Mesodermal cell (in vitro differentiated cells): ENCODE results near the gene PLAC1.

Experiments
- H3K27ac ChIP-seq: 2 replicates; pipeline ENCODE4 v1.7.0; 2013; ENCODE audit warnings: mild to moderate bottlenecking, low read depth, low read length, moderate library complexity; ENCODE audit not compliant: severe bottlenecking
- H3K36me3 ChIP-seq: 2 replicates; pipeline ENCODE4 v1.7.1; 2013; ENCODE audit warnings: mild to moderate bottlenecking, low read length, moderate library complexity; ENCODE audit not compliant: control insufficient read depth, insufficient read depth
- H3K4me1 ChIP-seq: one replicate; pipeline ENCODE4 v1.7.1; 2013; ENCODE audit warnings: mild to moderate bottlenecking, low read length; ENCODE audit not compliant: insufficient read depth, control insufficient read depth, poor library complexity, severe bottlenecking
- H3K4me3 ChIP-seq: 2 replicates; pipeline ENCODE4 v1.7.0; 2013; ENCODE audit warnings: low read length, control low read depth, mild to moderate bottlenecking; ENCODE audit not compliant: insufficient read depth, poor library complexity, severe bottlenecking; ENCODE audit errors: extremely low read depth
- H3K9me3 ChIP-seq: 2 replicates; pipeline ENCODE4 v1.7.1; 2013; ENCODE audit warnings: mild to moderate bottlenecking, low read length, moderate library complexity; ENCODE audit not compliant: control insufficient read depth
- WGBS, 2 experiments: methylation state at CpG; one replicate each; pipeline ENCODE4 v1.1.5; 2013; ENCODE audit warnings: missing lambda C conversion rate in 2 of 2; ENCODE audit not compliant: insufficient coverage in 2 of 2; 5-methylcytosine and 5-hydroxymethylcytosine counted together

PLAC1 gene

DNA sequence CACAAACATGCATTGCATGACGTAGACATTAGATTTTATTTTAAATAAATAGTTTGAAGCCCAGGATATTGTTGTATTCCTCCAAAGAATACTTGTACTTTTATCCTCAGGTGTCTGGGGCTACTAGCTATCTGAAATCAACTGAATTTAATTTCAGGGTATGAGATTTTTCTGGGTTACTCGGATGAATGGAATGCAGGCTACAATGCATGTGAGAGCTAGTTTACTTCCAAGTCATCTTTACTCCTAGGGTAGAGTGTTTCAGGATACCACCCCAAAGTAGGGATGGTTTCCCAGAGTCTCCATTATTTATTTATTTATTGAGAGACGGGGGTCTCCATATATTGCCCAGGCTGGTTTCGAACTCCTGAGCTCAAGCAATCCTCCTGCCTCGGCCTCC lies 131.9 kb downstream of the PLAC1 start:
- Histone ChIP-seq H3K36me3 (no peaks in the 10 kb centered on the region), H3K9me3 (no peaks in the 10 kb centered on the region), H3K4me1 (peaks cover 4% of the 10 kb centered on the region), H3K4me3 (no peak overlapping the region), H3K27ac (no peak overlapping the region)
- WGBS, 2 experiments, result 90% methylated on average over 2 of the region's 5 CpGs; no CpG with 5 or more reads in 1 of the 2 experiments

DNA sequence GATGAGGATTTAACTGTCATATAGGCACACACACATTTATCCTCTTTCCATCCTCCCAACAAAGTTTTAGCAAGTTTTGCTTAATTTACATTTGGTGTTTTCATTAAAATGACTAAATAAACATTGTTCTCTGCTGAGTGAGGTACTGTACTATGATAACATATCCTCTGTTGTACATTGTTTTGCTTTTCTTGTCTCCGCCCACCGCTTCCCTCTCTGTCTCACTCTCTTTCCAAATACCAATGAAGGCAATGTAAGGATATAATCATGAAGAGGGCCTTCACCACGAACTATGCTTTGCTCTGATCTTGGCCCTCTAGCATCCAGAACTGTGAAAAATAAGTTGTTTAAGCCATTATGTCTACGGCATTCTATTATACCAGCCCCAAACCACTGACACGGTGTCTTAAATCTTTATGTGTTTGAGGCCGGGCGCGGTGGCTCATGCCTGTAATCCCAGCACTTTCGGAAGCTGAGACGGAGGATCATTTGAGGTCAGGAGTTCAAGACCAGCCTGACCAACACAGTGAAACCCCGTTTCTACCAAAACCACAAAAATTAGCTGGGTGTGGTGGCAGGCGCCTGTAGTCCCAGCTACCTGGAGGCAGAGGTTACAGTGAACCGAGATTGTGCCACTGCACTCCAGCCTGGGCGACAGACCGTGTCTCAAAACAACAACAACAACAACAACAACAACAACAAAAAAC lies 133.0 kb downstream of the PLAC1 start:
- 94 to 98% methylated on average over 7 to 8 of the region's 15 CpGs for WGBS, 2 experiments
- Histone ChIP-seq H3K4me3 (no peak overlapping the region), H3K4me1 (peaks cover 4% of the 10 kb centered on the region), H3K9me3 (no peaks in the 10 kb centered on the region), H3K36me3 (no peaks in the 10 kb centered on the region), H3K27ac (no peak overlapping the region)

DNA sequence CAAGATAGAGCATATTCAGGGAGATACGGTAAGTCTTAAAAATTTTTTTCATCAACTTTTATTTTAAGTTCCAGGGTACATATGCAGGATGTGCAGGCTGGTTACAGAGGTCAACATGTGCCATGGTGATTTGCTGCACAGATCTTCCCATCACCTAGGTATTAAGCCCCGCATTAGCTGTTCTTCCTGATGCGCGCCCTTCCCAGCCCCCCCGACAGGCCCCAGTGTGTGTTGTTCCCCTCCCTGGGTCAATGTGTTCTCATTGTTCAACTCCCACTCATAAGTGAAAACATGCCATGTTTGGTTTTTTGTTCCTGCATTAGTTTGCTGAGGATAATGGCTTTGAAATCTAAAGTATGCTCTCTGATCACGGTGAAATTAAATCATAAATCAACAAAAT lies 134.1 kb downstream of the PLAC1 start:
- WGBS, 2 experiments, result 100% methylated on average over 1 of the region's 6 CpGs; no CpG with 5 or more reads in 1 of the 2 experiments
- Histone ChIP-seq H3K4me1 (peaks cover 4% of the 10 kb centered on the region), H3K36me3 (no peaks in the 10 kb centered on the region), H3K9me3 (no peaks in the 10 kb centered on the region), H3K4me3 (no peak overlapping the region), H3K27ac (no peak overlapping the region)

DNA sequence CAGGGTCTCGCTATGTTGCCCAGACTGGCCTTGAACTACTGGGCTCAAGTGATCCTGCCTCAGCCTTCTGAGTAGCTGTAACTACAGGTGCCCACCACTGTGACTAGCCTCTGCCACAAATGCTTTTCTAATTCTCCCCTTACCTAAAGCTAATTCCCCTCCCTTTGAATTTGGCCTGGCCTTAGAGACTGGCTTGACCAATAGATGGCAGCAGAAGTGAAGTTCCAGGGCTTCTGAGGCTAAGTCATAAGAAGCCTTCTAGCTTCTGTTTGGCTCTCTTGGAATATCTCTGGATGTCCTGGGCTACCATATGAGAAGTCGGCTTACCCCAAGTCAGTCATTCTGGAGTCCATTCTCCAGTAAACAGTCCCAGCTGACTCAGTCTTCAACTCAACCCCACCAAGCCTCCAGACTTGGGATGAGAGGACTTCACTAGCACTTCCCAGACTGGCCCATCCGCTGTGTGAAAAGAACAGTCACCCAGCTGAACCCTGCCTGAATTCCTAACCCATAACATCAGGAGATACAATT lies 137.3 kb downstream of the PLAC1 start:
- H3K27ac ChIP-seq, result no peak overlapping the region
- WGBS, 2 experiments, result 40 to 43% methylated on average over 1 of the region's 3 CpGs
- H3K36me3 ChIP-seq, result no peaks in the 10 kb centered on the region

More for the DNA sequence above, 137.3 kb downstream of the PLAC1 start:
- no peak overlapping the region for H3K4me3 ChIP-seq
- H3K4me1 ChIP-seq, result peaks cover 4% of the 10 kb centered on the region
- H3K9me3 ChIP-seq, result no peaks in the 10 kb centered on the region
